GM21737 (cell line): Measurements from ENCODE around the gene KLK12.

Experiments
- ATAC-seq: cut with Tn5 transposase; IDR thresholded peaks from one replicate; pipeline ENCODE4 v1.9.1; 2021; ENCODE audit warnings: mild to moderate bottlenecking, moderate library complexity; ENCODE audit not compliant: unreplicated experiment

Gene KLK12

DNA sequence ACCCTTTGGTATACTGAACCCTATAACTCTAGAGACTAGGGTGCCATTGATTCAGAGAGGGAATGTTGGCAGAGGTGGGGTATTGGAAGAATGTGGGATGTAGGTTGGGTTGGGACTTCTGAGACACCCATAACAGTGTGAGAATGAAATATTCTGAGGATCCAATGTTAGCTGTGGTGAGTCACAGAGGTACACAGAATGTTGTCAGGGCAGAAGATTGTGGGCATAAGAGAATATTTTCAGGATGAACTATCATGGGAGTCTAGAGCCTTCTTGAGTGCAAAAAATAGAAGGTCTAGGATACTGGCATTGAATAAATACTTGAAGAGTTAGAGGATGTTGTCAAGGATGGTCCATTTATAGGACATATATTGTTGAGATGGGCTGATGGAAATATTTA is 21.1 kb upstream of the KLK12 start:
- ATAC-seq: no peak

DNA sequence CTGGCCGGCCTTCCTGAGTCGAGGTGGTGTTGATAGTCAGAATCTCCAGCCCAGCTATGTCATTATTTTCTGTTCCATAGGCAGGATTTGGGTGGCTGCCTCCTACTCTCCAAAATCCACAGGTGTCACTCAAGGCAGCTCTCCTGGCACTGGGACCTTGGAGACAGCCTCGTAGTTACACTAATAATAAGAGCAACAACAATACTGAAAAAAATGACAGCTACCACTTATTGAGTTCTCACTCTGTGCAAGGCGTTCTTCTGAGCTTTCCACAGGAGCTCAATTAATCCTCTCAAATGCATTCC is 12.2 kb upstream of the KLK12 start:
- no peak for ATAC-seq

DNA sequence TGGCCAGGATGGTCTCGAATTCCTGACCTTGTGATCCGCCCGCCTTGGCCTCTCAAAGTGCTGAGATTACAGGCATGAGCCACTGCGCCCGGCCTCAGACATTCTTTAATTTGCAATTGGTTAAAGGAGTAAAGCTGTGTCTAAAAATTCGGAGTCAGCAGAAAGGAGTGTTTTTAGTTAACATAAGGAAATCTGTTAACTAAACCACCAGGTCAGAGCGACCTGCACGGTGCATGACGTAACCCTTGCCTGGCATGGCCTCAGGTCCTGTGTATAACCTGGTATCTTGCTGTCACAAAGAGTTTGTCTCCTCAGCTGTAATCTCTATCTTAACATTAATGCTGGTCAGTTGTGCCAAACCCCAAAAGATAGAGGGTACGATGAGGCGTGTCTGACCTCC is 9.5 kb upstream of the KLK12 start:
- ATAC-seq: no peak

- ATAC-seq: no peak
These were observed 8.7 kb upstream of the KLK12 start for GRCh38 chr19:51043497-51043896.

GRCh38 chr19:51040151-51040550 is 5.3 kb upstream of the KLK12 start:
- ATAC-seq: no peak

DNA sequence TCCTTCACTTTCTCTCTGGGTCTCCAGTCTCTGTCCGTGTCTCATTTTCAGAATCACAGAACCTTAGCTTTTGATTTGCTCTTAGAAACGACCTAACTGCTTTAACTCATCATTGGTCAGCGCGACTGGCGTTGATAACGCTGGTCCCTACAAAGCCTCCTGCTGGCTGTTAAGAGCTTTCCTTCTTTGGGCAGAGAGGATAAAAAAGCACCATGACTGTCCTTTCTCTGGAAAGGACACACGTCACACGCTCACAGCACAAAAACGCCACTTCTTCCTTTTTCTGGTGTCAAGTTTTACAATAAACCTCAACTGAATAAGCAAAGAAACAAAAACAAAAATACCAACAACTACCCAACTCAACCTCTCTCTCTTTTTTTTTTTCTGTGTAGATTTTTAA is 1.7 kb upstream of the KLK12 start:
- ATAC-seq: no peak

DNA sequence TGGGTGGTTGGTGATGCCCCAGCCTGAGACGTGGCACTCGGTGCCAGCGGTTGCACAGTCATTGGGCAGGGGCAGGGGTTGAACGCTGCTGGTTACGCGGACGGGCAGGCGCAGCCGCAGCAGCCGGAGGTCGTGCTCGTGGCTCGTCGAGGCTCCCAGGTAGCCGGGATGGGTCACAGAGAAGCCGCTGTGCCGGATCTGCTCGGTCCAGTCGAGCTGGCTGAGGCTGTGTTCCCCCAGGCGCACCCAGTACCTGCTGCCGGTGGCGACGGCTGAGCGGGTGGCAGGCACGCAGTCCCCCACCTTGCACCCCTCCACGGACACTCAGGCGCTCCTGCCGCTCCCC is 2.9 kb downstream of the KLK12 start:
- no peak for ATAC-seq

GRCh38 chr19:51031220-51031879 is 3.5 kb downstream of the KLK12 start:
- no peak for ATAC-seq

DNA sequence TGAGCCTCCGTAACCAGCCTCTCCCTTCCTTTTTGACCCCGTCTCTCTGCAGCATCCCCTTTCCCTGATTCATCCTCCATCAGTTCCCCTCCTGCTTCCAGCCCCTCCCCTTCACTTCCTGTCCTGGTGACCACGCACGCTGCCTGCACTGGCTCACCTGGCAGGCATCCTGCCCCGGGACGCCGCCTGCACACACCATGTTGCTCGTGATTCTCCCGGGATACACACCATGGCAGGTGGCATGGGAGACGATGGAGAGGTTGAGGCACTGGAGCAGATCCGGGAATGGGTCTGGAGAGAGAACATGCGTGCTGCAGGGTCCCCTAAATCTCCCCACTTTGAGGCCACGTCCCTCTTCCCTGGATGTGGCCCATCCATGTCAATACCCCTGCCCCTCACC is 4.2 kb downstream of the KLK12 start:
- no peak for ATAC-seq

DNA sequence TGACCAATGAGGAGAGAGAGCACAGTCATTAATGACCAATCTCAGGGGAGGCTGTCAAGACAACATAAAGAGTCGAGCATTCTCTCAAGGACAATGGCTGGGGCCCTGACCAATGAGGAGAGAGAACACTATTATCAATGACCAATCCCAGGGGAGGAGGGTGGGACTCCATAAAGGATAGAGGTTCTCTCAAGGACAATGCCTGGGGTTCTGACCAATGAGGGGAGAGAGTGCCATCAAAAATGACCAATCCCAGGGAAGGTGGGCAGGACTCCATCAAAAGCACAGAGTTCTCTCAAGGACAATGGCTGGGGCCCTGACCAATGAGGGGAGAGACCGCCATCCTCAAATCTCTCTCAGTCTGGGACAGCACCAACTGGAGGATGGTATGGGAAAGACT is 5.1 kb downstream of the KLK12 start:
- no peak for ATAC-seq

GRCh38 chr19:51027873-51028272 is 6.9 kb downstream of the KLK12 start:
- ATAC-seq: no peak

GRCh38 chr19:51027126-51027806 is 7.5 kb downstream of the KLK12 start:
- no peak for ATAC-seq

GRCh38 chr19:51026554-51026831 is 8.3 kb downstream of the KLK12 start, which contains the start of gene KLK11:
TSS of gene KLK11 (minus strand) at chr19:51026616. CDS start at chr19:51025631, 985 bp downstream.
- ATAC-seq: no peak

DNA sequence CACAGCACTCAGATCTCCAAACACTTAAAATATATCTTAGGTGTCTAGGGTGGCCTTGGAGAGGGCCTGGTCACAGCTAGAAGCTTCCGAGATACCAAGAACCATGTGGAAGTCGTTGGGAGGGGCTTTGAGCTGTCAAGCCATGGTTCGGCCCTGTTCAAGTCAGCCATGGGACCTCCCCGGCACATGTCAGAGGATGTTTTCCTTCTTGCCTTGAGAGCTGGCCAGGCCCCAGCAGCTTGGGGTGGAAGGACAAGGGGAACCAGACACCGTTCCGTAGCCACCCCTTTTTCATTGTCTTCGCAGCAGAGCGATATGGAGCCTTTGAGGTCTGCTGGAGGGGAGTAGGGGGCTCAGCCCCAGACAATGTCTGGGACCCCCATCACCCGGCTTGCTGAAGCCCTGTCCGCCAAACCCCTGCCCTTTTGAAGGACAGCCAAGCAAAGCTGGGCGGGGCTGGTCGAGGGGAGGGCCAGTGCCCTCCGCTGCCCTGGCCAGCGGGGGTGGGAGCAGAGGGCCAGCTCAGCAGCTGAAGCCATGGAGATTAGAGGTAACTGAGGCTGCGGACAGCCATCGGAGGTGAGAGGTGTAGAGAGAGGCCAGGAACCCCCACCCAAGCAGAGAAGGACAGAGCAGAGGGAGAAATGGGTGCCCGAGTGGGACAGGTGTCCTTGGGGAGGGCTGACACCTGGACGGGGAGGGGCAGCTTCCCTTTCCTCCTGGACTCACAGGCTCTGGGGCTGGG is 8.8 kb downstream of the KLK12 start:
- ATAC-seq: no peak

GRCh38 chr19:51025401-51025800 is 9.4 kb downstream of the KLK12 start:
- no peak for ATAC-seq

- no peak for ATAC-seq
These were observed 9.9 kb downstream of the KLK12 start for GRCh38 chr19:51024924-51025323.

DNA sequence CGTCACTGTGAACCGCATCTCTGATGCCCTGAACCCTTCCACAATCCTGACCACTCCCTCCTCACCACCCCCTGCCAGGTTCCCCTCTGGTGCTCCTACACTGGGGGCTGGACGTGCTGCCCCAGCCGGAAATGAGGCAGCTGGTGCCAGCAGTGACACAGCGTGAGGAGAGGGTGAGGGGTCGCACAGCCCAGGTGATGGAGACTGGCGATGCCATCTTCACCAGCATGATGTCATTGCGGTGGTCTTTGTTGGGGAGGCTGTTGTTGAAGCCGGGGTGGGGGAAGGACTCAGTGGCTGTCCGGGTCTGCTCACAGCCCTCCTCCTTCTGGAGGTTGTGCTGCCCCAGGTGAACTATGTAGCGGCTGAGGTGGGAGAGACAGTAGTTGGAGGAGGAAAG is 10.9 kb downstream of the KLK12 start:
- ATAC-seq: no peak

- ATAC-seq: no peak
These were observed 12.3 kb downstream of the KLK12 start for GRCh38 chr19:51022526-51022925.

DNA sequence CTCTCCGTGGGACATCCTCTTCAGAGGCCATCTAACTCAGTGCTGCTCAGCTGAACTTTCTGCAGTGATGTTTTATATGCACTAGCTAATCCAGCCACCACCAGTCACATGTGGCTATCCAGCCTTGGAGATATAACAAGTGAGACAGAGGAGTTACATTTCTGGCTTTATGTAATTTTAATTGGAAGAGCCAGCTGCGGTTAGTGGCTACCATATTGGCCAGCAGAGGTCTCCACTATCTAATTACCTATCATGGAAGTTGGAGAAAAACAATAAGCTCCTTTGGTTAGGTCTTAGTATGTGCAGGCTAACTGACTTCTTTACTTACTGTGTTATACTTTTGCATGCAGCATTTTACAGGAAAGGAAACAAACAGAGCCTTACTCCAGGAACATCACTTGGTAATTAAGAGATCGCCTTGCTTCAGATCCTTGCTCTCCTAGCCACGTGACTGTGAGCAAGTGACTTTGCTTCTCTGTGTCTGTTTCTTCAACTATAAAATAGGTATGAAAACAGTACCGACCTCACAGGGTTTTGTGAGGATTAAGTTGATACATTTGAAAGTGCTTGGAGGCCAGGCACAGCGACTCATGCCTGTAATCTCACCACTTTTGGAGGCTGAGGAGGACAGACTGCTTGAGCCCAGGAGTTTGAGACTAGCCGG is 13.7 kb downstream of the KLK12 start:
- ATAC-seq: no peak

DNA sequence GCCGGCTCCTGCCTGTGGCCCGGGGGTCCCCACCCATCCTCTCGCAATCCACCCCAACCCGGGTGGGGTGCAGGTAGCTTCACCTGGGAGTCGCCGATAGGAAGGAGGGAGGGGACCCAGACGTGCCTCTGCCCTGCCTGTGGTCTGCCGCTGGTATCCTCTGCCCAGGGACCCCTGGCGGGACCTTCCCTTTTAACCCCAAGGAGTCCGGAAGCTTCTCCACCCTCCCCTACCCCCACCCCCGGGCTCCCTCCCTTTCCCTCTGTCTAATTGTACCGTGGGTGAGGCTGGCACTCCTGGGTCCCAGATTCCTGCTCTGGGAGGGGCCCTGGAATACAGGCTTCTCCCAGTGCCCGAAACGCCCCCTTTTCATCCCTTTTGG is 15.3 kb downstream of the KLK12 start, which contains the start of gene KLK10:
KLK10 (minus strand) TSS at position 166 of the 382 bp plus-strand sequence. CDS start 579 bp downstream, outside the sequence.
- ATAC-seq: no peak

DNA sequence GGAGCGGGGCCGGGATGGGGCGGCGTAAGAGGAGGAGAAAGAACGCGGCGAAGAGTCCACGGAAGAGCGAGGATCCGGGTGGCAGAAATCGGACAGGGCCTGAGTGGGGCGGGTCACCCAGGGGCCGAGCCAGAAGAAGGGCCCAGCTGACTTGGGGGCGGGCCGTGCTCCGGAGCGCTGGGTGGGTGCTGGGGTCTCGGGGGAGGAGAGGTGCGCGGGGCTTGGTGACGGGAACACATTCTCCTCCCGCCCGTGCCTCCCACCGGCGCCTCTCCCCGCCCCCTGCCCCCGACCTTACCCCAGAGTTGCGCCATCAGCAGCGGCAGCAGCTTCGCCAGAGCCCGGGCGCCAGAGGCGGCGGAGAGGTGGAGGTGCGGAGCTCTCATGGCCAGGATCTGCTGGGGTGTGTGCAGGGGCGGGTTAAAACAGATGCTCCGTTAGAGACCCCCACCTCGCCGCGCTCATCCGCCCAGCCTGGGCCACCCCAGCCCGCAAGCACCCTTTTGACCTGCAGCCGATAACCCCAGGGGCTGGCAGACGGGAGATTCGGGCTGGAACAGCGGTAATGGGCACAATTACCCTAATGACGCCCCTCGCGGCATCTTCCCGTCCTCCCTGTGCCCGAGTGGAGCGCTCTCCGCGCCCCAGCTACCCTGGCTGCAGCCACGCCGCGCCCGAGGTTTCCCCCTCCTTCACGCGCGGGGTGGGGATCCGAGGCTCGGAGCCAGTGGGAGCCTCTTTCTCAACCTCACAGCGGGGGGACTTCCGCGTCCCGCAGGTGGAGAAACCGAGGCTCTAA is 15.9 kb downstream of the KLK12 start:
- ATAC-seq: no peak
